Measurements from ENCODE around the gene RNF220. TPM values are rescaled to one million over a fixed set of nuclear protein-coding genes. Genes with fewer than 3 reads are reported as not detected.

The RNF220 gene
- total RNA-seq, 1 donor from 2014 or later: 52.5 TPM

GRCh38 chr1:44366371-44366975, 38.6 kb upstream of the RNF220 start:
- Histone ChIP-seq H3K4me3 (no peak overlapping the region), H3K36me3 (no peaks in the 10 kb centered on the region), H3K9me3 (no peaks in the 10 kb centered on the region), H3K27ac (no peak overlapping the region), H3K27me3 (no peaks in the 10 kb centered on the region), H3K4me1 (no peaks in the 10 kb centered on the region)
- no peak for DNase-seq (ENCODE audit: extremely low spot score in 2 of 2)
- TF ChIP-seq POLR2AphosphoS5 (IDR thresholded peaks at IDR 0.05; ENCODE audit: insufficient read depth in 1 of 2, low read depth in 1 of 2): no peak
- no peak for TF ChIP-seq POLR2A (IDR thresholded peaks at IDR 0.05)
- TF ChIP-seq CTCF (IDR thresholded peaks at IDR 0.05): no peak
- intact Hi-C loops (cut with DNase I): no loop called here

- no peaks in the 10 kb centered on the region for H3K27me3 ChIP-seq
- no peaks in the 10 kb centered on the region for H3K36me3 ChIP-seq
- H3K4me1 ChIP-seq: no peaks in the 10 kb centered on the region
- no peaks in the 10 kb centered on the region for H3K9me3 ChIP-seq
- no peak overlapping the region for H3K4me3 ChIP-seq
- TF ChIP-seq POLR2A (IDR thresholded peaks at IDR 0.05): no peak
- intact Hi-C loops (cut with DNase I): no loop called here
- H3K27ac ChIP-seq: no peak overlapping the region
- DNase-seq (ENCODE audit: extremely low spot score in 2 of 2): no peak
Measured at GRCh38 chr1:44367944-44368343, 37.1 kb upstream of the RNF220 start.

GRCh38 chr1:44368471-44369151, 36.4 kb upstream of the RNF220 start:
- Histone ChIP-seq H3K36me3 (no peaks in the 10 kb centered on the region), H3K4me3 (no peak overlapping the region), H3K9me3 (no peaks in the 10 kb centered on the region), H3K27ac (no peak overlapping the region), H3K4me1 (no peaks in the 10 kb centered on the region), H3K27me3 (no peaks in the 10 kb centered on the region)
- TF ChIP-seq POLR2AphosphoS5 (IDR thresholded peaks at IDR 0.05; ENCODE audit: insufficient read depth in 1 of 2, low read depth in 1 of 2): no peak
- no peak for TF ChIP-seq CTCF (IDR thresholded peaks at IDR 0.05)
- TF ChIP-seq POLR2A (IDR thresholded peaks at IDR 0.05): no peak
- no peak for DNase-seq (ENCODE audit: extremely low spot score in 2 of 2)
- intact Hi-C loops (cut with DNase I): no loop called here

GRCh38 chr1:44371206-44371605, 33.8 kb upstream of the RNF220 start:
- TF ChIP-seq POLR2AphosphoS5 (IDR thresholded peaks at IDR 0.05; ENCODE audit: insufficient read depth in 1 of 2, low read depth in 1 of 2): no peak
- no peak for TF ChIP-seq CTCF (IDR thresholded peaks at IDR 0.05)
- TF ChIP-seq POLR2A (IDR thresholded peaks at IDR 0.05): no peak
- intact Hi-C loops (cut with DNase I): no loop called here
- DNase-seq (ENCODE audit: extremely low spot score in 2 of 2): no peak
- Histone ChIP-seq H3K36me3 (no peaks in the 10 kb centered on the region), H3K4me1 (no peaks in the 10 kb centered on the region), H3K27me3 (no peaks in the 10 kb centered on the region), H3K4me3 (no peak overlapping the region), H3K9me3 (no peaks in the 10 kb centered on the region), H3K27ac (no peak overlapping the region)

GRCh38 chr1:44375547-44375946, 29.5 kb upstream of the RNF220 start:
- DNase-seq (ENCODE audit: extremely low spot score in 2 of 2): no peak
- TF ChIP-seq POLR2AphosphoS5 (IDR thresholded peaks at IDR 0.05; ENCODE audit: insufficient read depth in 1 of 2, low read depth in 1 of 2): no peak
- TF ChIP-seq POLR2A (IDR thresholded peaks at IDR 0.05): no peak
- TF ChIP-seq CTCF (IDR thresholded peaks at IDR 0.05): no peak
- Histone ChIP-seq H3K27ac (no peak overlapping the region), H3K27me3 (no peaks in the 10 kb centered on the region), H3K4me1 (no peaks in the 10 kb centered on the region), H3K9me3 (no peaks in the 10 kb centered on the region), H3K4me3 (no peak overlapping the region), H3K36me3 (no peaks in the 10 kb centered on the region)
- intact Hi-C loops (cut with DNase I): no loop called here
